ENCODE results near the gene URB1.

- TF ChIP-seq CTCF (IDR thresholded peaks at IDR 0.05) = no peak
- TF ChIP-seq EP300 (IDR thresholded peaks at IDR 0.05; ENCODE audit: low read depth) = no peak
Measured at GRCh38 chr21:32393677-32394001, 827 bp upstream of the URB1 start.

Measured in transverse colon (tissue), 3 donors.